GM12878 (cell line): ENCODE measurements around the gene SENP8. TPM values are rescaled to one million over a fixed set of nuclear protein-coding genes. Genes with fewer than 3 reads are reported as not detected.

Experiments
- ATAC-seq: fragments of 200-7000 bp; cut with Tn5 transposase; 3 replicates; pipeline ENCODE4 v1.9.1; 2020; ENCODE audit warnings: mild to moderate bottlenecking, moderate library complexity
- BruUV-seq: library from RNA; stranded (reverse); fragments of 400-500 nt; replicated peaks from 2 replicates; lab custom pipeline; 2021; lab: Mats Ljungman, UMichigan
- CTCF ChIA-PET: fragments of 300-600 bp; sonication (Branson Sonifier 250); formaldehyde crosslinking; extraction: SDS; loops from one replicate; lab custom pipeline; 2021; ENCODE audit warnings: inconsistent platforms; lab: Yijun Ruan, JAX
- POLR2A ChIA-PET: fragments of 350-600 bp; formaldehyde crosslinking; extraction: SDS; loops from one replicate; lab custom pipeline; 2021; ENCODE audit warnings: inconsistent platforms; lab: Charles Lee
- RAD21 ChIA-PET: fragments of 300-600 bp; sonication (Branson Sonifier 250); formaldehyde crosslinking; loops from one replicate; lab custom pipeline; 2023; ENCODE audit warnings: antibody characterized with exemption; ENCODE audit not compliant: unreplicated experiment; lab: Charles Lee
- SMC1A ChIA-PET: fragments of 300-600 bp; sonication (Branson Sonifier 250); formaldehyde crosslinking; loops from one replicate; lab custom pipeline; 2023; ENCODE audit not compliant: unreplicated experiment, uncharacterized antibody; lab: Charles Lee
- DNase-seq: peaks from one replicate; pipeline ENCODE4 v3.0.0-alpha.2; 2011; ENCODE audit warnings: low read depth, low spot score
- FAIRE-seq: peaks from 3 replicates; lab custom pipeline; 2011; peaks lifted over from hg19 to GRCh38; lab: Jason Lieb, UNC
- H2AFZ ChIP-seq: 2 replicates; pipeline ENCODE4 v1.6.0; 2011; ENCODE audit warnings: low read depth, low read length, control low read depth; ENCODE audit not compliant: control insufficient read depth
- H3K27ac ChIP-seq: 2 replicates; pipeline ENCODE4 v1.5.1; 2011; ENCODE audit warnings: control low read depth; ENCODE audit not compliant: control insufficient read depth, insufficient read depth
- H3K27me3 ChIP-seq, 2 experiments: replicated peaks in 1 of 2; 2 replicates each; pipeline versions ENCODE4 v1.6.0 to v1.6.1; 2011; ENCODE audit warnings: low read length in 1 of 2; ENCODE audit not compliant: control insufficient read depth in 2 of 2, insufficient read depth in 2 of 2
- H3K36me3 ChIP-seq, 2 experiments: 2 replicates each; pipeline ENCODE4 v1.5.1; 2011; ENCODE audit warnings: low read length in 1 of 2; ENCODE audit not compliant: control insufficient read depth in 2 of 2, insufficient read depth in 2 of 2
- H3K4me1 ChIP-seq: 2 replicates; pipeline ENCODE4 v1.6.1; 2011; ENCODE audit warnings: mild to moderate bottlenecking, low read length, moderate library complexity, mixed read lengths; ENCODE audit not compliant: control insufficient read depth, insufficient read depth
- H3K4me2 ChIP-seq: 2 replicates; pipeline ENCODE4 v1.6.0; 2011; ENCODE audit warnings: control low read depth; ENCODE audit not compliant: control insufficient read depth, insufficient read depth
- H3K4me3 ChIP-seq: fragments of 200-600 bp; sonication (generic); 2 replicates; pipeline ENCODE4 v1.5.1; 2016
- H3K79me2 ChIP-seq: 2 replicates; pipeline ENCODE4 v1.6.0; 2011; ENCODE audit warnings: low read length; ENCODE audit not compliant: control insufficient read depth, insufficient read depth
- H3K9ac ChIP-seq: 2 replicates; pipeline ENCODE4 v1.8.0; 2011; ENCODE audit warnings: low read length, control low read depth, mixed read lengths; ENCODE audit not compliant: control insufficient read depth, insufficient read depth
- H3K9me3 ChIP-seq: replicated peaks from 3 replicates; pipeline ENCODE4 v1.5.1; 2011; ENCODE audit warnings: mild to moderate bottlenecking, low read length; ENCODE audit not compliant: control insufficient read depth, insufficient read depth
- H4K20me1 ChIP-seq: 2 replicates; pipeline ENCODE4 v1.6.0; 2011; ENCODE audit not compliant: control insufficient read depth, insufficient read depth
- CBFB ChIP-seq: IDR thresholded peaks from 2 replicates; pipeline ENCODE4 v1.6.1; 2016; ENCODE audit warnings: antibody characterized with exemption, low read depth
- EED ChIP-seq: sonication (generic); IDR thresholded peaks from 2 replicates; pipeline ENCODE4 v1.6.1; 2016; ENCODE audit warnings: antibody characterized with exemption, low read depth
- IKZF1 ChIP-seq: fragments of 450-650 bp; conservative IDR thresholded peaks from 2 replicates; pipeline ENCODE4 v1.6.1; 2017; ENCODE audit warnings: antibody characterized with exemption, mild to moderate bottlenecking
- NBN ChIP-seq: fragments of 450-650 bp; IDR thresholded peaks from 2 replicates; pipeline ENCODE4 v1.6.1; 2016
- SREBF1 ChIP-seq: IDR thresholded peaks from 2 replicates; pipeline ENCODE4 v1.6.1; 2012; ENCODE audit warnings: mild to moderate bottlenecking, low read length
- YBX1 ChIP-seq: fragments of 450-650 bp; IDR thresholded peaks from 2 replicates; pipeline ENCODE4 v1.6.1; 2016; ENCODE audit warnings: antibody characterized with exemption
- WGBS: methylation state at CpG from one replicate; pipeline ENCODE4 v1.1.6; 2016; ENCODE audit warnings: low lambda C conversion rate; ENCODE audit not compliant: insufficient replicate concordance, insufficient coverage; ENCODE audit errors: missing lambda C conversion rate; 5-methylcytosine and 5-hydroxymethylcytosine counted together
- in situ Hi-C: fragments of 300-500 bp; cut with MboI; formaldehyde crosslinking; loops from 9 replicates; pipeline ENCODE4 v1.14.3; 2018; ENCODE audit warnings: mixed read lengths
- intact Hi-C: fragments of 100-400 bp; cut with micrococcal nuclease; formaldehyde crosslinking; loops from one replicate; pipeline ENCODE4 v1.14.2; 2022; ENCODE audit not compliant: unreplicated experiment
- polyA plus RNA-seq, 11 experiments: library from polyadenylated mRNA; depleted of rRNA in 4 of 11; unstranded in 6 of 11; stranded (reverse) in 5 of 11; fragments of >200 nt; fragmentation: Nextera tagmentation in 4 of 11; fragmentation: Illumina TruSeq in 1 of 11; extraction: Ambion mirVana in 4 of 11; extraction: Trizol in 1 of 11; gene quantifications; 1 replicate in 1 of 11; 2 replicates in 10 of 11; pipeline versions ENCODE4 v1.2.1 to v1.2.3, GENCODE V29; 2011 to 2016; ENCODE audit warnings: inconsistent platforms in 2 of 11, missing spikeins in 2 of 11, low read depth in 1 of 11
- total RNA-seq, 4 experiments: library from RNA; depleted of rRNA in 3 of 4; stranded (reverse); fragments of >200 nt in 3 of 4; fragmentation: Illumina TruSeq in 1 of 4; extraction: Trizol in 1 of 4; gene quantifications; 2 replicates each; pipeline versions ENCODE4 v1.2.1 to v1.2.3, GENCODE V29; 2013 to 2021
- TF ChIP-seq, protein P1 (sequence below): fragments of 450-650 bp; IDR thresholded peaks from 2 replicates; pipeline ENCODE4 v1.6.1; 2017; ENCODE audit warnings: low read depth, mild to moderate bottlenecking, moderate library complexity
- TF ChIP-seq, protein P2 (sequence below): fragments of 450-650 bp; IDR thresholded peaks from 2 replicates; pipeline ENCODE4 v1.6.1; 2016; ENCODE audit warnings: mild to moderate bottlenecking
- TF ChIP-seq, protein P3 (sequence below): fragments of 450-650 bp; IDR thresholded peaks from 2 replicates; pipeline ENCODE4 v1.6.1; 2017; ENCODE audit warnings: mild to moderate bottlenecking, low read depth, inconsistent platforms; ENCODE audit not compliant: poor library complexity, severe bottlenecking
- TF ChIP-seq, protein P4 (sequence below): fragments of 450-650 bp; formaldehyde crosslinking; IDR thresholded peaks from 2 replicates; pipeline ENCODE4 v1.4.0; 2022; ENCODE audit warnings: mild to moderate bottlenecking, moderate library complexity
- TF ChIP-seq, protein P5 (sequence below): fragments of 150-350 bp; IDR thresholded peaks from 2 replicates; pipeline ENCODE4 v1.6.1; 2014; ENCODE audit warnings: mild to moderate bottlenecking, low read depth, low read length
- TF ChIP-seq, protein P6 (sequence below): IDR thresholded peaks from 2 replicates; pipeline ENCODE4 v1.6.1; 2011; ENCODE audit warnings: low read depth, low read length, improper control_type of control experiment, borderline replicate concordance

The SENP8 gene
- total and polyA plus RNA-seq, 10 of the 15 experiments (the other 5 are each of a cell fraction or from before 2014, with no cell fraction given), result 0.87 to 5.6 (median 2.2) TPM

DNA sequence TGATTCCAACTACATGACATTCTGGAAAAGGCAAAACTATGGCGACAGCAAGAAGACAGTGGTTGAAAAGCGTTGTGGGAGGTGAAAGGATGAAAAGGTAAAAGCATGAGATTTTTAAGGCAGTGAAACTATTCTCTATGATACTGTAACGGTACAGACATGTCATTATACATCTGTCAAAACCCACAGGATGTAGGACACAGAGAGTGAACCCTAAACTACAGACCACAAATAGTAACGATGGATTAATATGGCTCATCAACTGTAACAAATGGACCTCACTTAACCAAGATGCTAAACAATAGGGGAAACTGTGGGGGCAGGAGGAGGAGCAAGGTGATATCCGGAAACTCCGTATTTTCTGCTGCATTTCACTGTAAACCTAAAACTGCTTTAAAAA lies 39.3 kb upstream of the SENP8 start:
- BruUV-seq, result no TSS peak
- Histone ChIP-seq H3K9me3 (no peaks in the 10 kb centered on the region; the same call in 1 of the 3 replicates), H3K36me3 (no peaks in the 10 kb centered on the region), H4K20me1 (no peaks in the 10 kb centered on the region), H2AFZ (no peak overlapping the region), H3K27ac (peak overlapping the region; percentile 66), H3K4me2 (no peak overlapping the region), H3K4me1 (peaks cover 8% of the 10 kb centered on the region), H3K27me3 (no peaks in the 10 kb centered on the region), H3K9ac (no peak overlapping the region; the same call in 1 of the 2 replicates), H3K79me2 (no peaks in the 10 kb centered on the region; the same call in 1 of the 2 replicates), H3K4me3 (no peak overlapping the region)
- intact Hi-C loops (loop anchor here (5.0 kb wide), 1 partner anchor 63 kb away; no protein-coding TSS in a partner anchor), in situ Hi-C loops (no loop called here)
- CTCF ChIA-PET, result interaction anchor here (1.2 kb wide), 1 partner anchor 48 kb away, joined by 3 read pairs; no protein-coding TSS in a partner anchor
- peak; percentile 75 for FAIRE-seq
- POLR2A ChIA-PET, result interaction anchor here (1.1 kb wide), 1 partner anchor 63 kb away, joined by 3 read pairs; no protein-coding TSS in a partner anchor
- ATAC-seq, result peak; percentile 99
- 58% methylated on average over 6 of the region's 6 CpGs for WGBS
- SMC1A ChIA-PET, result interaction anchor here (1.0 to 1.4 kb wide), 2 partner anchors 61 to 63 kb away, joined by 5 read pairs; no protein-coding TSS in a partner anchor
- RAD21 ChIA-PET, result interaction anchor here (0.9 kb wide), 1 partner anchor 77 kb away, joined by 3 read pairs; no protein-coding TSS in a partner anchor
- peak; percentile 80 for DNase-seq
- TF ChIP-seq, protein P1, sequence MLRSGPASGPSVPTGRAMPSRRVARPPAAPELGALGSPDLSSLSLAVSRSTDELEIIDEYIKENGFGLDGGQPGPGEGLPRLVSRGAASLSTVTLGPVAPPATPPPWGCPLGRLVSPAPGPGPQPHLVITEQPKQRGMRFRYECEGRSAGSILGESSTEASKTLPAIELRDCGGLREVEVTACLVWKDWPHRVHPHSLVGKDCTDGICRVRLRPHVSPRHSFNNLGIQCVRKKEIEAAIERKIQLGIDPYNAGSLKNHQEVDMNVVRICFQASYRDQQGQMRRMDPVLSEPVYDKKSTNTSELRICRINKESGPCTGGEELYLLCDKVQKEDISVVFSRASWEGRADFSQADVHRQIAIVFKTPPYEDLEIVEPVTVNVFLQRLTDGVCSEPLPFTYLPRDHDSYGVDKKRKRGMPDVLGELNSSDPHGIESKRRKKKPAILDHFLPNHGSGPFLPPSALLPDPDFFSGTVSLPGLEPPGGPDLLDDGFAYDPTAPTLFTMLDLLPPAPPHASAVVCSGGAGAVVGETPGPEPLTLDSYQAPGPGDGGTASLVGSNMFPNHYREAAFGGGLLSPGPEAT, result peak; percentile 71
- TF ChIP-seq CBFB (peak; percentile 58; the same call in 1 of the 2 replicates), EED (peak; percentile 64), YBX1 (no peak), IKZF1 (peak; percentile 86), SREBF1 (no peak), NBN (peak; percentile 70; the same call in 1 of the 2 replicates)
- TF ChIP-seq, protein P2, sequence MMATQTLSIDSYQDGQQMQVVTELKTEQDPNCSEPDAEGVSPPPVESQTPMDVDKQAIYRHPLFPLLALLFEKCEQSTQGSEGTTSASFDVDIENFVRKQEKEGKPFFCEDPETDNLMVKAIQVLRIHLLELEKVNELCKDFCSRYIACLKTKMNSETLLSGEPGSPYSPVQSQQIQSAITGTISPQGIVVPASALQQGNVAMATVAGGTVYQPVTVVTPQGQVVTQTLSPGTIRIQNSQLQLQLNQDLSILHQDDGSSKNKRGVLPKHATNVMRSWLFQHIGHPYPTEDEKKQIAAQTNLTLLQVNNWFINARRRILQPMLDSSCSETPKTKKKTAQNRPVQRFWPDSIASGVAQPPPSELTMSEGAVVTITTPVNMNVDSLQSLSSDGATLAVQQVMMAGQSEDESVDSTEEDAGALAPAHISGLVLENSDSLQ, result peak; percentile 75
- TF ChIP-seq, protein P3, sequence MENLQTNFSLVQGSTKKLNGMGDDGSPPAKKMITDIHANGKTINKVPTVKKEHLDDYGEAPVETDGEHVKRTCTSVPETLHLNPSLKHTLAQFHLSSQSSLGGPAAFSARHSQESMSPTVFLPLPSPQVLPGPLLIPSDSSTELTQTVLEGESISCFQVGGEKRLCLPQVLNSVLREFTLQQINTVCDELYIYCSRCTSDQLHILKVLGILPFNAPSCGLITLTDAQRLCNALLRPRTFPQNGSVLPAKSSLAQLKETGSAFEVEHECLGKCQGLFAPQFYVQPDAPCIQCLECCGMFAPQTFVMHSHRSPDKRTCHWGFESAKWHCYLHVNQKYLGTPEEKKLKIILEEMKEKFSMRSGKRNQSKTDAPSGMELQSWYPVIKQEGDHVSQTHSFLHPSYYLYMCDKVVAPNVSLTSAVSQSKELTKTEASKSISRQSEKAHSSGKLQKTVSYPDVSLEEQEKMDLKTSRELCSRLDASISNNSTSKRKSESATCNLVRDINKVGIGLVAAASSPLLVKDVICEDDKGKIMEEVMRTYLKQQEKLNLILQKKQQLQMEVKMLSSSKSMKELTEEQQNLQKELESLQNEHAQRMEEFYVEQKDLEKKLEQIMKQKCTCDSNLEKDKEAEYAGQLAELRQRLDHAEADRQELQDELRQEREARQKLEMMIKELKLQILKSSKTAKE, result peak; percentile 68
- TF ChIP-seq, protein P4, sequence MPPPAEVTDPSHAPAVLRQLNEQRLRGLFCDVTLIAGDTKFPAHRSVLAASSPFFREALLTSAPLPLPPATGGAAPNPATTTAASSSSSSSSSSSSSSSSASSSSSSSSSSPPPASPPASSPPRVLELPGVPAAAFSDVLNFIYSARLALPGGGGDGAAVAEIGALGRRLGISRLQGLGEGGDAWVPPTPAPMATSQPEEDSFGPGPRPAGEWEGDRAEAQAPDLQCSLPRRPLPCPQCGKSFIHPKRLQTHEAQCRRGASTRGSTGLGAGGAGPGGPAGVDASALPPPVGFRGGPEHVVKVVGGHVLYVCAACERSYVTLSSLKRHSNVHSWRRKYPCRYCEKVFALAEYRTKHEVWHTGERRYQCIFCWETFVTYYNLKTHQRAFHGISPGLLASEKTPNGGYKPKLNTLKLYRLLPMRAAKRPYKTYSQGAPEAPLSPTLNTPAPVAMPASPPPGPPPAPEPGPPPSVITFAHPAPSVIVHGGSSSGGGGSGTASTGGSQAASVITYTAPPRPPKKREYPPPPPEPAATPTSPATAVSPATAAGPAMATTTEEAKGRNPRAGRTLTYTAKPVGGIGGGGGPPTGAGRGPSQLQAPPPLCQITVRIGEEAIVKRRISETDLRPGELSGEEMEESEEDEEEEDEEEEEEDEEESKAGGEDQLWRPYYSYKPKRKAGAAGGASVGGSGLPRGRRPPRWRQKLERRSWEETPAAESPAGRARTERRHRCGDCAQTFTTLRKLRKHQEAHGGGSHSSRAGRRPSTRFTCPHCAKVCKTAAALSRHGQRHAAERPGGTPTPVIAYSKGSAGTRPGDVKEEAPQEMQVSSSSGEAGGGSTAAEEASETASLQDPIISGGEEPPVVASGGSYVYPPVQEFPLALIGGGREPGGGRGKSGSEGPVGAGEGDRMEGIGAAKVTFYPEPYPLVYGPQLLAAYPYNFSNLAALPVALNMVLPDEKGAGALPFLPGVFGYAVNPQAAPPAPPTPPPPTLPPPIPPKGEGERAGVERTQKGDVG, result no peak
- TF ChIP-seq, protein P5, sequence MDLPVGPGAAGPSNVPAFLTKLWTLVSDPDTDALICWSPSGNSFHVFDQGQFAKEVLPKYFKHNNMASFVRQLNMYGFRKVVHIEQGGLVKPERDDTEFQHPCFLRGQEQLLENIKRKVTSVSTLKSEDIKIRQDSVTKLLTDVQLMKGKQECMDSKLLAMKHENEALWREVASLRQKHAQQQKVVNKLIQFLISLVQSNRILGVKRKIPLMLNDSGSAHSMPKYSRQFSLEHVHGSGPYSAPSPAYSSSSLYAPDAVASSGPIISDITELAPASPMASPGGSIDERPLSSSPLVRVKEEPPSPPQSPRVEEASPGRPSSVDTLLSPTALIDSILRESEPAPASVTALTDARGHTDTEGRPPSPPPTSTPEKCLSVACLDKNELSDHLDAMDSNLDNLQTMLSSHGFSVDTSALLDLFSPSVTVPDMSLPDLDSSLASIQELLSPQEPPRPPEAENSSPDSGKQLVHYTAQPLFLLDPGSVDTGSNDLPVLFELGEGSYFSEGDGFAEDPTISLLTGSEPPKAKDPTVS, result no peak
- TF ChIP-seq, protein P6, sequence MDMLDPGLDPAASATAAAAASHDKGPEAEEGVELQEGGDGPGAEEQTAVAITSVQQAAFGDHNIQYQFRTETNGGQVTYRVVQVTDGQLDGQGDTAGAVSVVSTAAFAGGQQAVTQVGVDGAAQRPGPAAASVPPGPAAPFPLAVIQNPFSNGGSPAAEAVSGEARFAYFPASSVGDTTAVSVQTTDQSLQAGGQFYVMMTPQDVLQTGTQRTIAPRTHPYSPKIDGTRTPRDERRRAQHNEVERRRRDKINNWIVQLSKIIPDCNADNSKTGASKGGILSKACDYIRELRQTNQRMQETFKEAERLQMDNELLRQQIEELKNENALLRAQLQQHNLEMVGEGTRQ, result no peak
